Limb (tissue), 2 donors: ENCODE results near the gene ADGRA3.

ENCODE experiments used
- DNase-seq, 2 donors: peaks; one replicate each; pipeline ENCODE4 v3.0.0-alpha.2; 2016; ENCODE audit errors: extremely low spot score in 2 of 2

The ADGRA3 gene

GRCh38 chr4:22454216-22454838 lies 61.5 kb downstream of the ADGRA3 start:
- DNase-seq = no peak

- no peak for DNase-seq
Measured at GRCh38 chr4:22444813-22445212, 71.1 kb downstream of the ADGRA3 start.

- DNase-seq = no peak
Measured at GRCh38 chr4:22442956-22443355, 72.9 kb downstream of the ADGRA3 start.

- DNase-seq = no peak
Measured at GRCh38 chr4:22440999-22441398, 74.9 kb downstream of the ADGRA3 start.

- DNase-seq = no peak
Measured at GRCh38 chr4:22439947-22440346, 75.9 kb downstream of the ADGRA3 start.

GRCh38 chr4:22435652-22436051 lies 80.2 kb downstream of the ADGRA3 start:
- DNase-seq = no peak

GRCh38 chr4:22434895-22435294 lies 81.0 kb downstream of the ADGRA3 start:
- peak in 1 of 2 donors; percentile 19 for DNase-seq

- no peak for DNase-seq
Measured at GRCh38 chr4:22430626-22431025, 85.2 kb downstream of the ADGRA3 start.

GRCh38 chr4:22428441-22428840 lies 87.4 kb downstream of the ADGRA3 start:
- DNase-seq = no peak

- no peak for DNase-seq
Measured at GRCh38 chr4:22427675-22428074, 88.2 kb downstream of the ADGRA3 start.

- no peak for DNase-seq
Measured at GRCh38 chr4:22420291-22420690, 95.6 kb downstream of the ADGRA3 start.

GRCh38 chr4:22417408-22417807 lies 98.5 kb downstream of the ADGRA3 start:
- no peak for DNase-seq

GRCh38 chr4:22416403-22416802 lies 99.5 kb downstream of the ADGRA3 start:
- DNase-seq = no peak

- DNase-seq = no peak
Measured at GRCh38 chr4:22414833-22415232, 101.0 kb downstream of the ADGRA3 start.

GRCh38 chr4:22413471-22413870 lies 102.4 kb downstream of the ADGRA3 start:
- DNase-seq = no peak

- no peak for DNase-seq
Measured at GRCh38 chr4:22412013-22412412, 103.9 kb downstream of the ADGRA3 start.

GRCh38 chr4:22410645-22411247 lies 105.1 kb downstream of the ADGRA3 start:
- DNase-seq = peak in 1 of 2 donors; percentile 76

GRCh38 chr4:22408474-22408873 lies 107.4 kb downstream of the ADGRA3 start:
- DNase-seq = no peak

GRCh38 chr4:22407361-22407760 lies 108.5 kb downstream of the ADGRA3 start:
- no peak for DNase-seq

GRCh38 chr4:22398671-22399070 lies 117.2 kb downstream of the ADGRA3 start:
- no peak for DNase-seq

- no peak for DNase-seq
Measured at GRCh38 chr4:22391551-22391950, 124.3 kb downstream of the ADGRA3 start.

- DNase-seq = peak; percentile 58 to 66
Measured at GRCh38 chr4:22389240-22389870, 126.5 kb downstream of the ADGRA3 start.

- DNase-seq = no peak
Measured at GRCh38 chr4:22385611-22386011, 130.3 kb downstream of the ADGRA3 start.
